A172 (cell line): ENCODE data around the gene MESP2. TPM values are rescaled to one million over a fixed set of nuclear protein-coding genes. Genes with fewer than 3 reads are reported as not detected.
"Not testable (repeated sequence)": the region's sequence is repeated elsewhere in the genome, so short reads cannot be mapped to it uniquely, and the experiment has no call there.

Source experiments
- DNase-seq: peaks from one replicate; pipeline ENCODE4 v3.0.0-alpha.2; 2015; ENCODE audit warnings: low spot score
- total RNA-seq: library from RNA; depleted of rRNA; stranded (reverse); fragments of >200 nt; shearing (Covaris generic); gene quantifications from 2 replicates; pipeline ENCODE4 v1.2.3, GENCODE V29; 2014

MESP2 gene
- total RNA-seq, 1 experiment from 2014 or later = not detected

GRCh38 chr15:89780601-89781000 lies 4.5 kb downstream of the MESP2 start:
- no peak for DNase-seq

- DNase-seq = peak; percentile 61
Observed at GRCh38 chr15:89781055-89781454, 4.9 kb downstream of the MESP2 start.

GRCh38 chr15:89781891-89782618 lies 5.9 kb downstream of the MESP2 start:
- DNase-seq = peak; percentile 59

- not testable (repeated sequence) for DNase-seq
Observed at GRCh38 chr15:89782619-89782950, 6.5 kb downstream of the MESP2 start.

- DNase-seq = no peak
Observed at GRCh38 chr15:89783111-89783860, 7.2 kb downstream of the MESP2 start.

- no peak for DNase-seq
Observed at GRCh38 chr15:89783861-89784685, 7.9 kb downstream of the MESP2 start.

- DNase-seq = no peak
Observed at GRCh38 chr15:89784686-89784960, 8.5 kb downstream of the MESP2 start.

GRCh38 chr15:89785064-89785773 lies 9.1 kb downstream of the MESP2 start:
- no peak for DNase-seq

- no peak for DNase-seq
Observed at GRCh38 chr15:89785774-89786140, 9.6 kb downstream of the MESP2 start.

GRCh38 chr15:89787944-89788343 lies 11.8 kb downstream of the MESP2 start:
- DNase-seq = no peak

GRCh38 chr15:89788585-89788984 lies 12.5 kb downstream of the MESP2 start:
- not testable (repeated sequence) for DNase-seq

GRCh38 chr15:89790206-89790605 lies 14.1 kb downstream of the MESP2 start:
- DNase-seq = no peak

- no peak for DNase-seq
Observed at GRCh38 chr15:89790661-89791060, 14.5 kb downstream of the MESP2 start.

- no peak for DNase-seq
Observed at GRCh38 chr15:89792106-89792805, 16.1 kb downstream of the MESP2 start.

- no peak for DNase-seq
Observed at GRCh38 chr15:89794627-89795241, 18.6 kb downstream of the MESP2 start.

- DNase-seq = no peak
Observed at GRCh38 chr15:89795996-89796395, 19.9 kb downstream of the MESP2 start.

- DNase-seq = no peak
Observed at GRCh38 chr15:89797678-89798201, 21.6 kb downstream of the MESP2 start.

GRCh38 chr15:89799011-89799911 lies 23.1 kb downstream of the MESP2 start:
- no peak for DNase-seq

GRCh38 chr15:89799918-89800498 lies 23.9 kb downstream of the MESP2 start:
- DNase-seq = no peak
